IPS DF 4.7 (cell line): Measurements from ENCODE around the gene CCDC188.

Experiments used
- DNase-seq: peaks from one replicate; pipeline ENCODE4 v3.0.0-alpha.2; 2013; ENCODE audit warnings: low spot score; ENCODE audit errors: extremely low read depth

CCDC188 gene

DNA sequence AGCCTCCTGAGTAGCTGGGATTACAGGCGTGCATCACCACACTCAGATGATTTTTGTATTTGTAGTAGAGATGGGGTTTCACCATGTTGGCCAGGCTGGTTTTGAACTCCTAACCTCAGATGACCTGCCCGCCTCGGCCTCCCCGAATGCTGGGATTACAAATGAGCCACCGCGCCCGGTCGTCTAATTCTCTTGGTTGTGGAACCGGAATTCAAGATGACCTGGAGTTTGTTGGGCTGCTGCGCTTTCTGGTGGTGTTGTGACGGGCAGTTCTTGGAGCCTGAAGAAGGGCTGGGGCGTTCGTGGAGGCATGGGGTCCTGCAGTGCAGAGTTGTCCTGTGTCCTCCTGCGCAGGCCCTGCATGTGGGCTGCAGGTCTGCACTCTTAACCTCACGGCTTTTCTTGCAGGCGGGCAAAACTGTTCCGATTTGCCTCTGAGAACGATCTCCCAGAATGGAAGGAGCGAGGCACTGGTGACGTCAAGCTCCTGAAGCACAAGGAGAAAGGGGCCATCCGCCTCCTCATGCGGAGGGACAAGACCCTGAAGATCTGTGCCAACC, 28.9 kb downstream of the CCDC188 start:
- no peak for DNase-seq

DNA sequence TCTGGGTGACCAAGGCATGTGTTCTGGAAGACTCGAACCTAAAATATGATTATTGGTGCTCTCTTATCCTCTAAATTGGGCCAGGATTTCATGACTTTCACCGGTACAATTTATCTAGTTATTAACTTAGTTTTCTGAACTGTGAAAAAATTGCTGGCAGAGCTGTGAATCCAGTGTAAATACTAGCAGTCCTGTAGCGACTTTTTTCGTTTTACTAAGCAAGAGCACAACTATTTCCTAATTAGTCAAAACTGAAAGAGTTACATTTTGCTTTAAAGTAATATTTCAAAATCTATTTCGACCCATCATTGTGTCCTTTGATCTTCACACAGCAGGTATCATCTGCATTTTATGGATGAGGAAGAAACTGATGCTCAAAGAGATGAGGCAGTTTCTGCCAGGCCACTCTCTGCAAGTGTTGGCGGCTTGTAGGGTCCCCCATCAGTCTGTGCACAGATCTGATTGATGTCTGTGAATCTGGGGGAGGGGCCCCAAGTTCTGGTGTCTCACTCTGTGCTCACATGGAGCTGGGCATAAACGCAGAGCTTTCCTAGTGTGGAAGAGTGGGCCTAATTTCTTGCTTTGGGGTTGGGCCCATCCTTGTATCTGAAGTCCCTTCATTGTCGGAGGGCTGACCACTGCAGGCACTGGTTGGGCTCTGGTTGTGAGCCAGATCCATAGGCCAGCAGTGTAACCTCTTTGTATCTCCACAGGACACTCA, 32.4 kb downstream of the CCDC188 start:
- DNase-seq: no peak

DNA sequence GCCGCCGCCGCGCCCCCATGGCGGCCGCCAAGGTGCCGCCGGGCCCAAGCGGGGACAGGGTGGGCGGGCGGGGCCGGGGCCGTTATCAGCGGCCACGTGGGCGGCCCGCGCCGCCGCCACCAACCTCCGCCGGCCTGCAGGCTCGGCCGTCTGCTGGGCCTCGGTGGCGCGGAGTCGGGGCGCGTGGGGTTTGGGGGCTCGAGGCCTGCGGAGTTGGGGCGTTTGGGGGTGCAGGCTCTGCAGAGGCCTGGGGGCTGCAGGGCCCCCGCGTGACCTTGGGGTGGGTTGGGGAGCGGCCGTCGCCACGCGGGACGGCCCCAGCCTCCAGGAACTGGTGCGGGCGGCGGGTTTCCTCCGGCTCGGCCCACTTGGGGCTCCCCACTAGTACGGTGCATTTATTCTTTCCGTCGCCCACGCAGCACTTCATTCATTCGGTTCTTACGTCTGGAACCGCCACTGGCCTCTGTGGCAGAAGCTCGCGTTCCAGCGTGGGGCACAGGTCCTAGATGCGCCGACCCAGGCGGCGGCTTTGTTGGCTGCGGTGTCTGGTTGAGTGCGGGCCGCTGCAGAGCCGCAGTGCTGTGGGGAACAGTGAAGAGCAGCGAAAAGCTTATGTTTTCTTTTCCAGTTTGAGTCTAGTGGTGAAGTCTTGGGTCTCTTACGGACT, 33.1 kb downstream of the CCDC188 start:
- no peak for DNase-seq

DNA sequence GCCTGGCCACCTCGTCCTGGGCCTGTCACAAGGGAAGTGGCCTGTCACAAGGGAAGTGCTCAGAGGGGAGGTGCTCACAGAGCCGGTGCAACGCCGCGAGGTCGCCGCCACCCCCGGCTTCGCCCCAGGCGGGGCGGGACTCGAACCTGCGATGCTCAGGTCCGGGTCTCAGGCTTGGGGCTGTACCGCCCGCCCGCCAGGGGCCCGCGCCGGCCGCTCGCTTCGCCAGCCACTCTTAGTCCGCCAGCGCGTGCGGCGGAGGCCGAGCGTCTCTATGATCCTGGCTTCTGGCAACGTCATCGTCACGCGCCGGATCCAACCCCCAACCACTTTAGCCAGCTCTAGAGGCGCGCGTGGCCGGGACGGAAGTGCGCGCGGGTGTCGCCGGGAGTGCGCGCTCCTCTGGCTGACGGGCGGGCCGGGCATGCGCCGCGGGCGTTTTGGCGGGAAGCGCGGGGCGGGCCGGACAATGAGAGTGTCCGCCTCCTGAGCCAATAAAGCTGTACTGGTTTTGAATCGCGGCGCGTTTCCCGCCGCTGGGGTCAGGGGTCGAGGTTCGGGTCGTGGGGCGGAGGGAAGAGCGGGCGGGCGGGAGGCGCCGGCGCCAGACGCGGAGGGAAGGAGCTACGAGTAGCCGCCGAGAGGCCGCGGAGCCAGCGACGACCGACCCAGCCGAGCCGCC, 33.8 kb downstream of the CCDC188 start, which contains the start of gene TRMT2A:
TSS of gene TRMT2A (minus strand) at position 276 of the 682 bp plus-strand sequence. CDS start 320 bp downstream, outside the sequence.
- DNase-seq: peak; percentile 91

DNA sequence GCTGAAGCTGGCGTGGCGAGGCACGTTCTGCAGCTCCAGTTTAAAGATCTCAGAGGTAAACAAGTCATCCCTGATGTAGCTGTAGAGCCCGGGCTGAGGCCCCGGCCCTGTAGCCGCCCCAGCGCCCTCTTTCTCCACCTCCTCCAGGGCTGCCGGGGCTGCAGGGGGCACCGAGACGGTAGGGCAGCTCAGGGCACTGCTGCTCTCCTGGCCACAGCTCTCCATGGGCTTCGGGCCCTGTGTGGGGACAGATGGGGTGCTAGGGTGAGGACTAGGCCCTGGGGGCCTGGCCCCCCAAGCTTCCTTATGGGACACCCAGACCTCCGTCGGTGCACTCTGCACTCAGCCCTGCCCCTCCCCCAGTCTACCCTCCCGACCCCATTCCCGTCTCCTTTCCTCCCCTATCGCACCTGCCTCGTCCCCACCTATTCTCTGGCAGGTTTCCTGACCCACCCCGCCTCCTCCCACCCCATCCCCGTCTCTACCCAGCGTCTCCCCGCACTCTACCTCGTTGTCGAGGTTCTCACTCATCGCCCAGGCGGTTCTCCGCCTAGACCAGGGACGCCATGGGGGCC, 34.4 kb downstream of the CCDC188 start:
- no peak for DNase-seq

DNA sequence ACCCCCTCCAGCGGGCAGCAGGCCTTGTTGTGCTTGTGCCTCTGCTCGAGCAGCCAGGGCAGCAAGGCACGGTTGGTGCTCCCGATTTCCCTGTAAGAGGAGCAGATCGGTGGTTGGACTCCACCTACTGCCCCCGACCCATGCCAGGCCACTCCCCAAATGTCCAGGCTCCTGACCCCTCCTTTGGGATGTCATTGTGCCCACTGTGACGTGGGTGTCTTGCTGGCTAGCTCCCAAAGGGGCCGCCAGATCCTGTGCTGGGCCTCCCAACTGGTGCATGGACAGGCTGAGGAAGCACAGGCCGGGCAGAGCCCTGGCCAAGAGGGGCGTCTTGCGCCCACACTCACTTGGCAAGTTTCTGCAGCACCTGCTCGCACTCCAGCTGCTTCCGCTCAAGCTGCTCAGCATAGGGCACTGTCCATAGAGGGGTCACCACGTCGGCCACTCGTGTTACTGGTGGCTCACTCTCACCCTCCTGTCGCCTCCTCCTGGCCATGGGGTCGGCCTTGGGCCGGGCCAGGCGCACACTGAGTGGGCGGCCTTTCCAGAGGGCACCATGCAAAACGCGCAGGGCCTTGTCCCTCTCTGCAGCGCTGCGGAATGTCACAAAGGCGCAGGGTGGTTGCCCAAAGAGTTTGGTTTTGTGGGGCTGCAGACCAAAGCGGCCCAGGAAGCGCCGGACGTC, 35.0 kb downstream of the CCDC188 start, which contains the start of gene RANBP1:
TSS of gene RANBP1 (plus strand) at position 414 of the 685 bp plus-strand sequence. CDS start at position 495, 81 bp downstream.
- no peak for DNase-seq

DNA sequence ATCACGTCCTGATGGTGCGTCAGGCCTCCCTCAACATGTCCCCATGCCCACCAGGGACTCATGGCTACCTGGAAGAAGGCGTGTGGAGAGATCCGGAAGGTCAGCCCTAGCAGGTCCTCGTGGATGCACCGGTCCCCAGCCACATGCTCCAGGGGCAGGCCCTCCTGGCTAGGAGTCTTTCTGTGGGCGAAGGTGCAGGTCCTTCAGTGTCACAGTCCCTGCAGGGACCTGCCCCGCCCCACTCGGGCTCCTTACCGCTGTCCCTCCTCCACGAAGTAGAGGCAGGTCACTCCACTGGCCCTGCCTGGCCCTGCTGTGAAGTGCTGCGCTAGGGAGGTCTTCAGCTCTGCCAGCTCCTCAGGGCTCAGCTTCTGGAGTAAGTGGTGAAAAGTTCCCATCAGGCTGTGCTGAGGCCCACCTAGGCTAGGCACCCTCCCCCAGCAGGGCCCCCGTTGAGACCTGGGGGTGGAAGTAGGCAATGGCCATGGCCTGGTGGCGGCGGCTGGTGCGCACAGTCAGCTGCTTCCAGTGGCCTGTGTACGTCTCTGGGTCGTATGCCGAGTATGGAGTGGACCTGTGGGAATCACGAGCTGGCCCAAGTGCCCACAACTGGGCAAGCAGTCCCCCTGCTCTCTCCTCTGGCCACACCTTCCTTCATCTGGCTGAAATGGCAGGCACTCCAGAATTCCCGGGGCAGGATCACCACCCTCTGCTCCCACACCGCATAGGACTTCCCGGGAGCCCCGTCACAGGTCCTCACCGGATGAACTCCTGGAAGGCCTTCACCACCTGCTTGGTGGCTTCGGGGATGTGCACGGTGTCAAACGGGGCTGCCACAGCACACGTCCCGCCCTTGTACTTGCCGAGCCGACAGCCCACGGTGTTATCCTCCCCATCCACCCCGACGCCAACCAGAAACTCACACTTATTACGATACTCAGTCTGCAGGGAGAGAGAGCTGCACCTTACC, 36.1 kb downstream of the CCDC188 start:
- no peak for DNase-seq

DNA sequence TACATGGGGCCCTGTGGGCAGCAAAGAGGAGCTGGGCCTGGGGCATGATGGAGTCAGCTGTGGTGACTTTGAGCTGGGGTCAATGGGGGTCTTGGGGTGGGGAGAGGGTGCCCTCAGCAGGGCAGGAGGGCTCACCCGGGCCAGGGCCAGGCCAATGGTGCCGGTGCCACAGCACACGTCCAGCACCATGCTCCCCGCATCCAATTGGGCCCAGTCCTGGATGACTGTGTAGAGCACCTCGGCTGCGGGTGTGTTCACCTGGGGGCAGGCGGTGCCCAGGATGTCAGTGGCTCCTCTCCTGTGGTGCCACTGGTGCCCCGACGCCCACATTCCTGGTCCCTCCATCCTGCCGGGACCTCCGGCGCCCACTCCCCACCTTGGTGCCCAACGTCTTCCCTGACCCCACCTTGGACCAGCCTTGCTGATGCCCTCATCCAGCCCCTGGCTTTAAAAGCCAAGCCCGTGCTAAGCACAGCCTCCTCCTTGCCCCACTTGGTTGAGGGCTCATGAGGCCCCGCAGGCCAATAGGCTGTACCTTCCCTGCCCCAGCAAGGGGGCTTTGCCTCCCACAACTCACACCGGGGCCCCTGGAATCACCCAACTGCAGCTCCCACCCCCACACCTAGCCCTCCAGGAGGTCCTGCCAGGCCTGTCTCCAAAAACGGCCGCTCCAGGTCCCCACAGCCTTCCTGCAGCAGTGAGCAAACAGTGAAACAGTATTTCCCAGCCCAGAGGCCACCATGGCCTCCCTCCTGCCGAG, 37.1 kb downstream of the CCDC188 start:
- no peak for DNase-seq

DNA sequence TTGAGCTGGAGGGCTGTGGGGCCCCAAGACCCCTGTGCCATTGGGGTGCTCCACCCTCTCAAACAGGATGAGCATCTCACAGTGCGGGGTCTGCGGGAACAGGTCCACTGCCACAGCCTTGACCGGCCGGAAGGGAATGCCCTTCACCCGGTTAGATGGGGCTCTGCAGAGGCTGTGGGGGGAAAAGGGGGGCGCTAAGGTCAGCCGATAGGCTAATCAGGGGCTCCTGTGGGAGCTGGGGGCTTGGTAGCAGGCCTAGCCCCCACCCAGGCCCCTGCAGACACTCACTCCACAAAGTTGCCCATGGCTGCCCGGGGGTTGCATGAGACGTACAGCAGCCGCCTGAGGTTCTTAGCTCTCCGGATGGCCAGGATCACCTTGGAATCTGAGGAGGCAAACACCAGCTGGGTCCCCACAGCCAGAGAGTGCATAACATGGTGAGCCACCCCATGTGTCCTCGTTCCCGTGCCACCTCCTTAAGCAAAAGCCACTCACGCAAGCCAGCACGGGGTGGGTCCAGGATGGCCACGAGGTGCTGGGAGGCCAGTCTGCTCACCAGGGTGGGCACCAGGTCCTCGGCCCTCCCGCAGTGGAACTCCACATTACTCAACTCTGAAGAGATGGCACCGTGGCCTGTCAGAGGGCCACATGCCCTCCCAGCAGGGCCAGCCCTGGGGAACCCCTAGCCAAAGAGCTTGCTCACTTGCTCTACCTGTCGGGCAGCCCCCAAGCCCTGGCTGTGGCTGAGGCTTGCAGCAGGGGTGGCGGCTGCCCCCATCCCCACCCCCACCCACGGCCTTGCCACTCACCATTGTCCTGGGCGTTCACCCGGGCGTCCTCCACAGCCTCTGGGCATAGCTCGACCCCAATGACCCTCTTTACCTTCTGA, 38.0 kb downstream of the CCDC188 start:
- no peak for DNase-seq

DNA sequence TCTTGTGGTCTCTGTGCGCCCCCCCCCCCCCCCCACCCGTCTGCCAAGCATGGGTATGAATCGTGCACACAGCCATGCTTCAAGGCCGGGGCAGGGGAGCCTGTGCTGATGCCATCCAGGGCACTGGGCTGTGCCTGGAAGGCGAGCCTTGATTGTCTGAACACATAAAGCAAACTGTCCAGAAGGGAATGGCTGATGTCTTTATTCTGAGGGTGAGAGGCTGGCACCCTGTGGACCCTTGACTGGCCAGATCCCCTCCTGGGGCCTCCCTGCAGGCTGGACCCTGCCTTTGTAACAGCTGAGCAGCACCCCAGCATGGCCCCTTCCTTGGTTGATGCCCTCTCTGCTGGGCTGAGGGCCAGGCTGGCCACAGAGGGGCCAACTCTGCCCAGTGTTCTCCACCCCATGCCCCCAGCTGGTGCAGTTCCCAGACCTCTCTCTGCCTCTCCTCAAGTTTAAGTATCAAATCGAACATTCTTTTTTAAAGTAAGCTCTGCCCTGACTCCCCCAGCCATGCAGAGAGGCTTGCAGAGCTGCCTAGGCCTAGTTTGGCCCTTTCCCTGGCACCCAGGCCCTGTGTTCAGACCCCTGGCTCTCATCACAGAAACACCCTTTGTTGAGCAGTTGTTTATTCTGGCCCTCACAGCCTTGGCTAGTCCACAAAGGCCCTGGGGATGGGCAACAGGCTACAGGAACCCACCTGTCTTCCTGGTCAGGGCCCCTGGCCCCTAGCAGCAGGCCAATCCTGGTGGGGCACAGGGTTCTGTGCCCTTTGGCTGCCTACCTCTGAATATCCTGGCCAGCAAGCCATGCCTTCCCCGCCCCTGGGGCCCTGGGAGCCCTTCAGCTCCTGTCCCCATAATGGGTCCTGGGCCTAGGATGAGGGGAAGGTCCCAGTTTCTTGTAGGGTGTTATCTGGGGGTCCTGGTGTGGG, 38.9 kb downstream of the CCDC188 start:
- no peak for DNase-seq

DNA sequence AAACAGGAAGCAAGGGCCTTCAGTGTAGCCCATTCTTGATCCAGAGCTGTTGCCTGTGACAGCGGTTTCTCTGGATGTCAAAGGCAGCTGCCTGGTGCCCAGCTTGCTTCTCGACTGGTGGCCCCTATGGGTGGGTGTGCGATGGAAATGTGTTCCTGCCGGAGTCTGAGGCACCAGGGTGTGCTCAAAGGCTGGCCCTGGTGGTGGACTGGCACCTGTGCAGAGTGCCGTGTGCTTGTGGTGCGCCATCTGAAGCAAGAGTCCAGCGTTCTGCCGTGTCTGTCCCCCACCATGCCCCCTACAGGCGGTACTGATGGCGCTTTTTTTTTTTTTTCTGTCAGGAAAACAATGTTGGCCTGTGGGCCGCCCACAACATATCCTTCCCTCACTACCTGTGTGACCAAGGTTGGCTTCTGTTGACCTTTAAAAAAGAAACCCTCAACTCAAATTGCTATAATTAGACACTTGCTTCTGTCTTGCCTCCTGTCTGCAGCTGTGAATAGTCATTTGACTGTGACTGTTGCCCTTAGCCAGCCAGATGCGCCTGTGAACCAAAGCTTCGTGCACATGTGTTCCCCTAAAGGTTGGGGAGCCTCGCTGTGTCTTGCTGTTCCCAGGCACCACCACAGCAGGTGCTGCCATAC, 39.7 kb downstream of the CCDC188 start:
- DNase-seq: no peak

DNA sequence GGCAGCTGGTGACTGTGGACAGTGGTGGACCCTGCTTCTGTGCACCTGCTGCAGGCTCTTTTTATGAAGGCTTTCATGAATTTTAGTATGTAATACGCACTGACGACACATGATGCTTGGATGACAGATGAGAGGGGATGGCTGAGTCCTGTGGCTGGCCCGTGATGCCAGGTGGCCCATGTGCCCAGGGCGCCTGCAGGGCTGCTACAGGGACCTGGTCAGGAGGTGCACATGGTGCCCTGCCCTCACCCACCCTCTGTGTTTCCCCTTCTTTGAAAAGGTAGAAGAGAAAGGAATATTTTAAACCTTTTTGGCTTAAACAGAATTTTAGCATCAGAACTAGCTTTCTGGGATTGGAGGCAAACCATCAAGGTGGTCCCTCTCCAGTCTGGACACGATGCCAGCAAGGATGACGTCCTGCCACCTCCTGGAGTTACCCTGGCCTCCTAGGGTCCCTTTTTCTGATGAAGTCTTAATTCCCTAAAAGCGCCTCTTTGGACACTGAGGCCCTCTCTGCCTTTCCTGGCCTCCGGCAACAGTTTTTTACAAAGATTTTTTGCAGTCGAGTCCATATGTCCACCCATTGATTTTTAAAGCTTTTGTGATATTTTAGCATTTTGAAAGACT, 40.4 kb downstream of the CCDC188 start:
- DNase-seq: no peak

DNA sequence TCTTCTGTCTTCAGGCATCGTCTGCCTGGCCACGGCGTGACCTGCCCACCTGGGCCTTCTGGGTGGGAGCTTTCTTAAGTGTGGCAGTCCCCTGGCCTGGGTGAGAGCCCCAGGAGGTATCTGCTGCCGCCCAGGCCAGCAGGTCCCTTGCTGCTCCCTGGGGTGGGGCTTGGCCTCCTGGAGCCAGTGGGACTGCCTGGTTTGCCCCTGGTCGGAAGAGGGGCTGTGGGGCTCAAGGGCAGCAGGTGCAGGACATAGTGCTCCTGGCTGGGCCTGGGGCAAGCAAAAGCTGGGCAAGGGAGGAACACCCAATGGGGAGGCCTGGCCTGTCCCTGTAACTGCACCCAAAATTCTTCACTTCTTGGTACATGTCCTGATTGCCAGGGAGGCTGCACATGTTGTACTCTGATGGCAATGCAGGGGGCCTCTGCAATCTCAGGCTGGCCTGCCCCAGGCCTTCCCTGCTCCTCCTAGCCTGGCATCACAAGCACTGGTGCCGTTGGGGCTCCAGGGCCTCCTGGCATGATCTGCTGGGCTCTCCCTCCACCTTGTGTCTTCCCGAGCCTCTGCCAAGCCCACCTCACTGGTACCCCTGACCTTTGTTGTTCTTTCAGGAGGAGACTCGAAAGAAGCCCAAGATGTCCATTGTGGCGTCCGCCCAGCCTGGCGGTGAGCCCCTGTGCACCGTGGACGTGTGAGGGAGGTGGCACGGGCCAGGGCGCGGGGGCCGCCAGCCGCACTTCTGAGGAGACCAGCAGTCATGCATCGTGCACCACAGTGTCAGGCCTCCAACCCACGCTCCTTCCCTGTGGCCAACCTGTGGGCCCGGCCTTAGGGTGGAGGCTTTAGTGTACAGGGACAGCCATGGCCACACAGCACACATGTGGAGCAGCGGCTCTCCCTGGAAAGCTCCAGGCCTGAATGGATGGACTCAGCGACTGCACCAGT, 41.2 kb downstream of the CCDC188 start:
- DNase-seq: no peak

DNA sequence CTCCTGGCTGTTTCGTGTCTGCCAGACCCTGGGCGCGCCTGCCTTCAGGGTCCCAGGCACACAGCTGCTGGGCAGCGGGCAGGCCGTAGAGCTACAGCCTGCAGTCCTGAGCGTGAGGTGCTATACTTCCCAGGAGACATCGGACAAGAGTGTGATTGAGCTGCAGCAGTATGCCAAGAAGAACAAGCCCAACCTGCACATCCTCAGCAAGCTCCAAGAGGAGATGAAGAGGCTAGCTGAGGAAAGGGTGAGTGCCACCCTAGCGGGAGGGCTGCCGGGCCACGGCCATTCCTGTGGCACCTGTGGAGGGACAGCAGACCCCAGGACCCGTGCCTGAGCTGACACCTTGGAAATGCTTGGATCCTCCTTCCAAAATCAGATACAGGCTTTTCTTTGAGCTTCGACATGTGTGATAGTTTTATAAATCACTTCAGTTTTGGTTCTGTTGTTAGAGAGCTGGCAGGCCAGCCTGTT, 42.1 kb downstream of the CCDC188 start:
- DNase-seq: no peak
